ENCODE data around the gene CD38. TPM values are rescaled to one million over a fixed set of nuclear protein-coding genes. Genes with fewer than 3 reads are reported as not detected.

CD38 gene
- total RNA-seq, 2 donors from 2014 or later, result 0.78 to 2.6 TPM

DNA sequence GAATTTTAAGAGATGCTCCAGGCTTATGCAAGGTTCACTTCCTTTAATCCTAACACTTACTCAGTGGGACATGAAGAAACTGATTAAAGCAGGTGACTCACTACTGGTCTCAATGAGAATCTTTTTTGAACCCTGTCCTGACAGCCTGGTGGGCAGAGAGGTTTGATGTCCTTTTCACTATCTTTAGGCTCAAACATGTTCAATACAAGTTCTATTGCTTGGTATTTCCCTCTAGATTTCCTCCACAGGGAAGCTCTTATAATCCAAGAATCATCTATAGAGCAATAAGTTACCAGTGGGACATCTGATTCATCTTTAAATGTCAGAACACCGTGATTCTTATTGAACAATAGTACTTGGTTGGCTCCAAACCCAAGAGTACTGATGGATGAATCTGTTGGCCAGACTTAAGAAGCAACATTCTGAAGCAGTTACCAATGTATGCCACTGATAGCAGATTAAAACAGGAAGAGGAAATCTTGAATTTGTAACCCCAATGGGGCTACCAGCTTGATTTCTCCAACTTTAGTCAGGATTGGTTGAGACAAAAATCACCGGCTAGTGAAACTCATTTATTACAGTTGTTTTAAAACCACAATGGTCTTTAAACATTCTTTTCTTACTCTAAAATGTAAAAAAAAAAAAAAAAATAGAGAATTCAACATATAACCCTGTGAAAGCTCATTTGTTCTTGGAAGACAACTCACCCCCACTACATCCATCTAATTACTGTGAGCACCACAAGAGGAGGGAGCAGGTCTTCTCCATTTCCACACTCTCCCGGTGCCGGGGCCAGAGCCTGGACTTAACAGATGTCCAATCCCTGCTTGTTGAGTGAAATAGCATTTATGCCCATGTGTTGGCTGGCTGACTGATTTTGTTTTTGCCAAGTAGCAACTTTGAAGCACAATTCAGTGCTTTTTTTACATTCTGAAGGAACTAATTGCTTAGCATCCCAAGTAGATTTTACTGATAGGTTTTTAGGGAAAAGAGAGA lies 117.1 kb downstream of the CD38 start:
- no peak overlapping the region for H3K27ac ChIP-seq
- 63 to 71% methylated on average over 4 of the region's 4 CpGs for WGBS, 2 donors
- no peak for ATAC-seq
- H3K27me3 ChIP-seq, result no peaks in the 10 kb centered on the region
- H3K4me1 ChIP-seq, result no peaks in the 10 kb centered on the region
- no peaks in the 10 kb centered on the region for H3K9me3 ChIP-seq
- no peak for TF ChIP-seq CTCF (IDR thresholded peaks at IDR 0.05)
- no peak for TF ChIP-seq POLR2A (IDR thresholded peaks at IDR 0.05)
- intact Hi-C loops (cut with DNase I), result no loop called here
- no peaks in the 10 kb centered on the region for H3K36me3 ChIP-seq (replicated peaks in 1 of 2; ENCODE audit: insufficient read depth in 1 of 2, low read depth in 2 of 2)
- DNase-seq, result no peak
- H3K4me3 ChIP-seq, result no peak overlapping the region

GRCh38 chr4:15897577-15897976 lies 119.4 kb downstream of the CD38 start:
- intact Hi-C loops (cut with DNase I), result no loop called here

GRCh38 chr4:15898902-15899301 lies 120.8 kb downstream of the CD38 start:
- H3K36me3 ChIP-seq (replicated peaks in 1 of 2; ENCODE audit: insufficient read depth in 1 of 2, low read depth in 2 of 2), result no peaks in the 10 kb centered on the region
- no peak for TF ChIP-seq CTCF (IDR thresholded peaks at IDR 0.05)
- TF ChIP-seq POLR2A (IDR thresholded peaks at IDR 0.05), result no peak
- H3K4me1 ChIP-seq, result no peaks in the 10 kb centered on the region
- intact Hi-C loops (cut with DNase I), result no loop called here
- no peaks in the 10 kb centered on the region for H3K9me3 ChIP-seq
- no peaks in the 10 kb centered on the region for H3K27me3 ChIP-seq
- DNase-seq, result no peak
- no peak overlapping the region for H3K27ac ChIP-seq
- no peak for ATAC-seq
- H3K4me3 ChIP-seq, result no peak overlapping the region

More at GRCh38 chr4:15897577-15897976, 119.4 kb downstream of the CD38 start:
- H3K27ac ChIP-seq, result no peak overlapping the region
- H3K36me3 ChIP-seq (replicated peaks in 1 of 2; ENCODE audit: insufficient read depth in 1 of 2, low read depth in 2 of 2), result no peaks in the 10 kb centered on the region
- ATAC-seq (no peak), DNase-seq (no peak)
- no peaks in the 10 kb centered on the region for H3K9me3 ChIP-seq
- H3K27me3 ChIP-seq, result no peaks in the 10 kb centered on the region
- H3K4me3 ChIP-seq, result no peak overlapping the region
- no peaks in the 10 kb centered on the region for H3K4me1 ChIP-seq
- WGBS, 2 donors, result 50 to 59% methylated on average over 2 of the region's 2 CpGs
- TF ChIP-seq CTCF (IDR thresholded peaks at IDR 0.05) (no peak), POLR2A (IDR thresholded peaks at IDR 0.05) (no peak)

DNA sequence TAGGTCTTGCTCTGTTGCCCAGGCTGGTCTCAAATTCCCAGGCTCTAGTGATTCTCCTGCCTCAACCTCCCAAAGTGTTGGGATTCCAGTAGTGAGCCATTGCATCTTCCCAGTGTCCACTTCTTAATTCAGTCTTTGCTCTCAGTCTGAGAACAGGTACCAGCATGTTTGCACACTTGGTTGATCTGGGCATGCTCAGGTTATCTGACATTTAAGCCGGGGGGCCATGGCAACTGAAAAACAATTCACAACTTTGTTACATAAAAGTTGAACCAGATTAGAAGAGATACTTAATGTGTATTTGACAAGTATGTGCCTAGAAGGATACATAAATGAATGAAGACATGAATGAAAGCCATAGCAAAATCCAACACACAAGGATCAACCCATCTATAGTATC lies 121.4 kb downstream of the CD38 start:
- H3K27ac ChIP-seq, result no peak overlapping the region
- no peaks in the 10 kb centered on the region for H3K27me3 ChIP-seq
- TF ChIP-seq POLR2A (IDR thresholded peaks at IDR 0.05) (no peak), CTCF (IDR thresholded peaks at IDR 0.05) (no peak)
- H3K4me3 ChIP-seq, result no peak overlapping the region
- WGBS, 2 donors, result 62% methylated on average over 1 of the region's 1 CpG
- H3K9me3 ChIP-seq, result no peaks in the 10 kb centered on the region
- intact Hi-C loops (cut with DNase I), result no loop called here
- no peaks in the 10 kb centered on the region for H3K4me1 ChIP-seq
- ATAC-seq (no peak), DNase-seq (no peak)
- H3K36me3 ChIP-seq (replicated peaks in 1 of 2; ENCODE audit: insufficient read depth in 1 of 2, low read depth in 2 of 2), result no peaks in the 10 kb centered on the region

All from body of pancreas (tissue), 4 donors.